A172 (cell line): Measurements from ENCODE around the gene RWDD3. TPM values are rescaled to one million over a fixed set of nuclear protein-coding genes. Genes with fewer than 3 reads are reported as not detected.
A peak's percentile ranks its signal among the peaks of the same experiment; 100 is the strongest.

Experiments used
- DNase-seq: peaks from one replicate; pipeline ENCODE4 v3.0.0-alpha.2; 2015; ENCODE audit warnings: low spot score
- total RNA-seq: library from RNA; depleted of rRNA; stranded (reverse); fragments of >200 nt; shearing (Covaris generic); gene quantifications from 2 replicates; pipeline ENCODE4 v1.2.3, GENCODE V29; 2014

Gene RWDD3
- total RNA-seq, 1 experiment from 2014 or later: 9.0 TPM

DNA sequence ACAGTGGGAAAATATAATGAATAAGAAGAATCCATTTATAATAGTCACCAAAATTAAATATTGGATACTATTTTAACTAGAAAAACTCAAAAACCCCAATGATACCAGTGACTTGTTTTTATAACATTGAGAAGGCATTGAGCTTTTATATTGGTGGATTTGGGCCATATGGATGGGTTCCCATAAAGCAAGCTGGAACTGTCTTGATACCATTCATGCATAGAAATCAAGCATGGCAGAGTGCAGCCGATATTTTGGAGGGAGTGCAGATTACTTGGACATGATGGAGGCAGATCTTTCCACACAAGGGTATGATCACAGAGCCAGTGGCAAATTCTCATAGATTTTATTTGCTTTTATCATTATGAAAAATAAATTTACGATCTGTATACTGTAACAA, 3.8 kb upstream of the RWDD3 start:
- no peak for DNase-seq

DNA sequence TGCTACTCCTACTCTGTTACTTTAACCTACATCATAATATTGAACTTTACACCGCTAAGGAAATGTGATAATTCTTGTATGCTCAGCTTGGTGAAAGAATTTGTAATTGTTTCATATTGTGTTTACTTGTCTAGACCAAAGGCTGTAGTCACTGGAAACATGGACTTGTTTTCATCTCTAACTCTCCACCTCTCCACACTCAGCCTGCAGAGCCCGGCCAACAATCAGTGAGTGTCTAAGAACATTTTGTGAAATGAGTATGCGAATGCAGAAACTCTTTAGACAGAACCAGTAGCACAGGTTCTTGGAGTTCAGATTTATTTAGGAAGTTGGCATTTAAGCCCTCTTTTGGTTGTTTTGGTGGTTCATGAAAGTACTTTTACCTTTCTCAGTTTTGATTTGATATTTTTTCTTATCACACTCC, 3.2 kb upstream of the RWDD3 start:
- DNase-seq: no peak

DNA sequence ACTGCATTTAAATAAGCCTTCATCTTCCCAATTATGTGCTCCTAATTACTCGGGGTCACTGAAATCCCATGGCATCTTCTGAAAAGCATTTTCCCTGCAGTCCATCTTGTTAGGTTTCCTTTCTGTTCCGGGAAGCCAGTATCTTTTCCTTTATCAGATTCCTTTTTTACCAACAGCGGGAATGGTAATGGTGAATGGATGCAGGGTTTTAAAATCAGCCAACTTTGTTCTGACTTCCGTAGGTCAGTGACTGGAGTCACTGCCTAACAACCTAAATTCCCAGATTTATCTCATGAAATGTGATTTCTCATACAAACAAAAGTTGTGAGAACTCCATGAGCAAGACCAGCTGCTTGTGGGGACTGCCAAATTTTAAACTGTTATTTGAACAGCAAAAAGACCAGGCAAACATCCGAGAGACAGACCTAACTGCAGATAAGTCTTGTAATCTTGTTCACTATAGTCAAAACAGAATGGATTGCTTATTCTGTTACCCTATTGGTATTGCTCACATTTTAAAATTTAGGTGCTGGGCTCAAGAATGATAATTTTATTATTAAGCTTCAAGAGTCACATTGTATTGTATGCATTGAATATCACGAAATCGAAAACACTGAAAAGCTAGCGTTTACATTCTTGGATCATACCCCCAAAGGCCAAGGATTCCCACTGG, 1.2 kb upstream of the RWDD3 start:
- DNase-seq: no peak

- peak; percentile 26 for DNase-seq
These were observed 682 bp upstream of the RWDD3 start for GRCh38 chr1:95233319-95233736.

DNA sequence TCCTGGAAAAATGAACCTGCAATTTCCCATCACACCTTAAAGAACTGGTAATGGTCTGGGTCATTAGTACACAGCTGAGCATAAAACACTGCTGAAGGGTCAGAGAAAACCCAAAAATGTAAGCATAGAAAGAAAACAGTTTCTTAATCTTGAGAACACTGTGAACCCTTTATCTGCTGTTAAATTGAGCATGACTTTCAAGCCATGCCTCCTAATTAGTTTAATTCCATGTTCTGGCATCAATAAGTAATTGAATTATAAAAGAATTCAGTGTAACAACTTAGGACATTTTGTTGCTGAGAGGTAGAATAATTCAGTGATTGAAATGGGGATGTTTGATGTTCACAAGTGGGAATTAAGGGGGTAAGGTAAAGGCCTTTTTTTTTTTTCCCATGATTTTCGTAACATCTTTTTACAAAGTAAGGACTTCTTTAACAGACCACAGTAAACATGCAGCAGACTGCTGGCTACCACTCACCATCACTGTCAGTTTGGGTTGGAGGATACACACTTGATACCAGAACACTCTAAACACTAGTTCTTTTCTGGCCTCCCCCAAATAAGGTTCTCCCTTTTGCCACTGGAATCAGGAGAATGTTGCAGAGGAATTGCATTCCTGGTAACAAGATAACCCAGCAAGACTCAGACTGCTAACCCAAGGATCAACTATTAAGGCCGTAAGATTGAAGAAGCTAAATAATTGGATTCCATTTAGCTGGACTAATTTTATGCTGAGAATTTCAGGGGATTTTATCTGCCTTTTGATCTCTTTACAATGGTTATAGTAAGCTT, 3.0 kb downstream of the RWDD3 start:
- no peak for DNase-seq

- DNase-seq: no peak
These were observed 4.1 kb downstream of the RWDD3 start for GRCh38 chr1:95237981-95238703.

DNA sequence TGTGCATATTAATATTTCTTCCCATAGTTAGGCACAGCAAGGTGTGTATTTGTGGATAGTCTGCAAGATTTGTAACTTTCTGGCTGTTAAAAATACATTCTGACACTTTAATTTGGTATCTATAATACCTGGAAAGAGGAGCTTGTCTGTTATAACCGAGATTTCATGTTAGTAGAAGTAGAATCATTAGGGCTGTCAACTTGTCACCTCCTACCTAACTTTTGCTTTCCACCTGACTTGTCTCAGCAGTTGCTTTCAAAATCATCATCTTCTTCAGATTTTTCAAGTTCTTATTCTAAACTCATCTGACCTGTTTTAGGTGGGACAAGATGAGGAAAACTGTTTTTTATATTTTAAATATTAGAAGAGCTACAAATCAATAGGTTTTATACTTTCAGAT, 11.0 kb downstream of the RWDD3 start:
- DNase-seq: no peak

- DNase-seq: no peak
These were observed 12.5 kb downstream of the RWDD3 start for GRCh38 chr1:95246511-95246910.

GRCh38 chr1:95247607-95248006, 13.6 kb downstream of the RWDD3 start:
- DNase-seq: no peak

DNA sequence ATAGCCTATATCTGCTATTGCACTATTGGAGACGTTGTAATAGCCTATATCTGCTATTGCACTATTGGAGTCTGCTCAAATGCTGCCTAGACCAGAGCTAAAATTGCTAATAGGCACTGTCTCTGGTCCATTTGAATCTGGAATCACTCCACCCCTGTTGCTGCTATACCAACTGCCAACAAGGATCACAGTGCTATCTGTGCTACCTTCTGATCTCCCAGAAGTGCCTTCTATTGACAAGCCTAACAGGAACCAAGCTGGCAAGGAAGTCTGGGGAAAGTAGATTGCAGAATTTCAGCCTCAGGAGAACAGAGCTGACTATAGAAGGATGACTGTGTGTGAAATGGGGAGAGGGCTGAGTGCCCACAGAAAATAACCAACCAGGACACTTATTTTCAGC, 15.9 kb downstream of the RWDD3 start:
- DNase-seq: no peak

- no peak for DNase-seq
These were observed 18.4 kb downstream of the RWDD3 start for GRCh38 chr1:95252422-95252821.

- DNase-seq: no peak
These were observed 20.9 kb downstream of the RWDD3 start for GRCh38 chr1:95254959-95255358.

DNA sequence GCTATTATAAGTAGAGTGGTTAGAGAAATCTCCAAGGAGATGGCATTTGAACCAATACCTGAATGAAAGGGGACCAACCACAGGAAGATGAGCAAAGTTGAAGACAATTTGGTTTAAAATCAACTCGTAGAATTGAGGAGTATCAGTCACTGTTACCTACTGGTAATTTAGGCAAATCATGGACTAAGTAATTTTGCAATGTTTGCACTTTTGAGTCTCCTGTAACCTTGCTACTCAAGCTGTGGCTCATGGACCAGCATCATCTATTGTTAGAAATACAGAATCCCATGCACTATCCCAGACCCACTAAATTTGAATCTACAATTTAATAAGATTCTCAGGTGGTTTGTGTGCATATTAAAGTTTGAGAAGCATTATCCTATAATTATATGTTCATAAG, 21.8 kb downstream of the RWDD3 start:
- no peak for DNase-seq

DNA sequence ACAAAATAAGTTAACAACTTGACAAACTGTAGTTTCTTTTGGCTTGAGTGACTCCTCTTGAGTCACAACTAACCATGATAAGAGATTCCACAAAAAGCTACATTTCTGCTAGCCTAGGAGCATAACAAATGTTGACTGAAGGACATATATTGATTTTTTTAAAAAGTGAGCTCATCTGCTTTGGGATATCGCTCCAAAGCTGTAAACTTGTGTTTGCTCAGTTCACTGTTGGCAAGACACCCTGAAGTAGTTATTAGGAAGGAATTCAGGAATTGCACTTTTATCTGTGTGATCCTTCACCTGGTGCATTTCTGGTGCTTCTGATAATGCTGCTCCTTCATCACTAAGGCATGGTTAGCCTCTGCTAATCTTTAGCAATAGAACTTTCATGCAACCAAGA, 23.7 kb downstream of the RWDD3 start:
- no peak for DNase-seq

GRCh38 chr1:95259245-95259644, 25.2 kb downstream of the RWDD3 start:
- DNase-seq: no peak

- DNase-seq: no peak
These were observed 28.9 kb downstream of the RWDD3 start for GRCh38 chr1:95262913-95263312.

GRCh38 chr1:95263450-95263849, 29.4 kb downstream of the RWDD3 start:
- DNase-seq: no peak

GRCh38 chr1:95265106-95265505, 31.1 kb downstream of the RWDD3 start:
- no peak for DNase-seq

DNA sequence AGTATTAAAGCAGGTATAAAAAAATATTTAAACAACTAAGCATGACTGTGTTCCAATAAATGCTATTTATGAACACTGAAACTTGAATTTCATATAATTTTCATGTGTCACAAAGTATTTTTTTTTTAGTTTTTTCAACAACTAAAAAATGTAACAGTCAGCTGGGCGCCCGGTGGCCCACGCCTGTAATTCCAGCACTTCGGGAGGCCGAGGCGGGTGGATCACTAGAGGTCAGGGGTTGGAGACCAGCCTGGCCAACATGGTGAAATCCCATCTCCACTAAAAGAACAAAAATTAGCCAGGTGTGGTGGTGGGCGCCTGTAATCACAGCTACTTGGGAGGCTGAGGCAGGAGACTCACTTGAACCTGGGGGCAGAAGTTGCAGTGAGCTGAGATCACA, 42.4 kb downstream of the RWDD3 start:
- DNase-seq: no peak

GRCh38 chr1:95278173-95279006, 44.4 kb downstream of the RWDD3 start:
- DNase-seq: no peak

GRCh38 chr1:95281781-95282517, 47.9 kb downstream of the RWDD3 start:
- DNase-seq: no peak
